NCI-H2081 (cell line): ENCODE results near the gene RNPEP.
"Not testable (repeated sequence)": the region's sequence is repeated elsewhere in the genome, so short reads cannot be mapped to it uniquely, and the experiment has no call there.

ENCODE experiments used
- DNase-seq, 2 experiments: peaks; one replicate each; lab custom pipeline; 2025; lab: John Stamatoyannopoulos, UW

RNPEP gene, protein sequence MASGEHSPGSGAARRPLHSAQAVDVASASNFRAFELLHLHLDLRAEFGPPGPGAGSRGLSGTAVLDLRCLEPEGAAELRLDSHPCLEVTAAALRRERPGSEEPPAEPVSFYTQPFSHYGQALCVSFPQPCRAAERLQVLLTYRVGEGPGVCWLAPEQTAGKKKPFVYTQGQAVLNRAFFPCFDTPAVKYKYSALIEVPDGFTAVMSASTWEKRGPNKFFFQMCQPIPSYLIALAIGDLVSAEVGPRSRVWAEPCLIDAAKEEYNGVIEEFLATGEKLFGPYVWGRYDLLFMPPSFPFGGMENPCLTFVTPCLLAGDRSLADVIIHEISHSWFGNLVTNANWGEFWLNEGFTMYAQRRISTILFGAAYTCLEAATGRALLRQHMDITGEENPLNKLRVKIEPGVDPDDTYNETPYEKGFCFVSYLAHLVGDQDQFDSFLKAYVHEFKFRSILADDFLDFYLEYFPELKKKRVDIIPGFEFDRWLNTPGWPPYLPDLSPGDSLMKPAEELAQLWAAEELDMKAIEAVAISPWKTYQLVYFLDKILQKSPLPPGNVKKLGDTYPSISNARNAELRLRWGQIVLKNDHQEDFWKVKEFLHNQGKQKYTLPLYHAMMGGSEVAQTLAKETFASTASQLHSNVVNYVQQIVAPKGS

DNA sequence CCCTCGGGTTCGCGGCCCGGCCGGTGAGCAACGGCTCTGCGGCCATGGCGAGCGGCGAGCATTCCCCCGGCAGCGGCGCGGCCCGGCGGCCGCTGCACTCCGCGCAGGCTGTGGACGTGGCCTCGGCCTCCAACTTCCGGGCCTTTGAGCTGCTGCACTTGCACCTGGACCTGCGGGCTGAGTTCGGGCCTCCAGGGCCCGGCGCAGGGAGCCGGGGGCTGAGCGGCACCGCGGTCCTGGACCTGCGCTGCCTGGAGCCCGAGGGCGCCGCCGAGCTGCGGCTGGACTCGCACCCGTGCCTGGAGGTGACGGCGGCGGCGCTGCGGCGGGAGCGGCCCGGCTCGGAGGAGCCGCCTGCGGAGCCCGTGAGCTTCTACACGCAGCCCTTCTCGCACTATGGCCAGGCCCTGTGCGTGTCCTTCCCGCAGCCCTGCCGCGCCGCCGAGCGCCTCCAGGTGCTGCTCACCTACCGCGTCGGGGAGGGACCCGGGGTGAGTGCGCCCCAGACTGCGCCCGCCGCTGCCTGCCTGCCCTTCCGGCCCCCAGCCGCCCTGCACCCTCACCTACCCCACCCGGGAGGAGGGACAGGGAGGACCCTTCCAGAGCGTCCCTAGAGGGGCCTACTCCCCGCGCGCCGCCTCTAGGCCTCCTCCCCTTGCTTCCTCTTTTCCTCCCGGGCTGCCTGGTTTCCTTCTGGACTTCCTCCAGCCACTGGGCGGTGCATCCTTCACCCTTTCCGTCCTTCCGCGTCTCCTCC, at the start of gene RNPEP:
TSS of gene RNPEP (plus strand) at position 26 of the 757 bp plus-strand sequence. CDS start at position 45, 19 bp downstream.
- peak; percentile 53 to 86 for DNase-seq

DNA sequence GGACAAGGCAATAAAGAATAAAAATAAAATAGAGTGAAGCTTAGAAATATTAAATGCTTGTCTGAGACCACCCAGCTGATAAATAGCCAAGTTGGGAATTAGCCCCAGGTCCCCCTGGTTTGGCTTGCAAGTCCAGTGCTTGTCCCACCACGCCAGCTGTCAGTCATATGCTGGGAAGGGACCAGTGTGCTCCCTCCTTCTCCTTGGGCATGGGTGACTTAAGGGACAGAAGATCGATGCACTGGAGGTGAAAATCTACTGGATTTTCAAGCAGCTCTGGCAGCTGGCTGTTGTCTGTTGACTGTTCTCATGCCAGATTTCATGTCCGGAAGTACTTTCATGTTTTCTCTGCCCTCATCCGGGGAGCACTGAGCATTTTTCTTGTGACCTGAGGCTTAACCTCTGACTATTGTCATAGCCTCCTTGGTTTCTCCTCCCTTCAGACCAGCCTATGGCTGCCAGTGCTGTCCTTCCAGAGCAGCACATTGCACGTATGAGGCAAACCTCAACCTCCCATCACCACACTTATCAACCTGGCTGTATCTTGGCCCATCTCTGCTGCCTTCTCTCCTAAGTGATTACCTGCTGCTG, 48.5 kb upstream of the RNPEP start:
- DNase-seq: no peak

DNA sequence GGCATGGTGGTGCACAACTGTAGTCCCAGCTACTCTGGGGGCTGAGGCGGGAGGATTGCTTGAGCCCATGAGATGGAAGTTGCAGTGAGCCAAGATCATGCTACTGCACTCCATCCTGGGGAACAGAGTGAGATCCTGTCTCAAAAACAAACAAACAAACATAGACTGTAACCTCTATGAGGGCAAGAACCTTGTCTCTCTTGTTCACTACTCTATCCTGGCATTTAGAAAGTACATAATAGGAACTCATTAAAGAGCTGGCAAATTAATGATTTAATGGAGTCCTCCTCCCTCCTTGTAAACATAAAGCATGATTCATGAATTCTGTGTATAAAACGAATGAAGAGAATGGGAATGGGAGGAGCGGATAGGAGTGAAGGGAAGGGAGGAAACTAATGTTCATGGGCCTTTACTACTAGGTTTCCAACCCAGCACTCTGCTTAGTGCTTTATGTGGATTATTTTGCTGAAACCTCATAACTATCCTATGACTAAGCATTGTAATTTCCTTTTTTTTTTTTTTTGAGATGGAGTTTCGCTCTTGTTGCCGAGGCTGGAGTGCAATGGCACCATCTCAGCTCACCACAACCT, 44.7 kb upstream of the RNPEP start:
- no peak for DNase-seq

DNA sequence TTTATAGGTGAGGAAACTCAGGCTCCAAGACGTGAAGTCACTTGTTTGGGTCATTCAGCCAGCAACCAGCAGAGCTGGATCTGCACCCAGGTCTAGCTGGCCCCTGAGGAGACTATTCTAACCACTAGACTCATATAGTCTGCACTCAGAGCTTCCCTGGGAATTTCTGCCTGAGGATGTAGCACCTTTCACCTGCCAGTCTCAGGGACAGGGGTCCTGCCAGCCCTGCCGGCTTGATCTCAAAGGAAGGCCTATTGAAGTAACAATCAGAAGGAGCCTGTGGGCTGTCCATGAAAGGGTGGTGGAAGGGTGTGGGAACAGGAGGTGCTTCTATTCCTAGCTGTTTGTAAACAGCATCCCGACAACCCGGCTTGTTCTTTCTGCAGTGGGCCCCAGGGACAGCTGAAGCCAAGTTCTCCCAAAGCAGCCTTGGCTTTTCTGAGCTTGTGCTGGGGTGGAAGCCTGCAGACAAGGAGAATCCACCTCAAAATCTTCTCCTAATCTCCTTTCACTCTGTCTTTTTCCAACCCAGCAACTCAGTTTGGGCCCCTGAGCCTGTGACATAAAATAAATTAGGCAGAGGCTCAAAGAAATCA, 43.9 kb upstream of the RNPEP start:
- no peak for DNase-seq

DNA sequence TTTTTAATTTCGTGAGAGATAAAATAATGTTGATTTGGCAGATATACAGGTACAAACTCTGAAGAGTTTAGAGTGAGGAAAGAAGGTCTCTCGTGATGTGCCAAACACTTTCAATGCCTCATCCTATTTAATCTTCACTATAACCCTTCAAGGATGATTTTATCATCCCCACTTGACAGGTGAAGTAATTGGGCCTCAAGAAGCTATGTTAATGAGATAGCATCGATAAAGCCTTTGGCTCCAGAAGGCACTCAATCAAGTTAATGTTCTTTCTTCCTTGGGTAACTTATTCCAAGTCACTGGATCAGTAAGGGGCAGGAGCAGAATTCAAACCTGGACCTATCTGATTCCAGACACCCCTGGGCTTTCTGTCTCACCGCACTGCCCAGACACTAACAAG, 43.3 kb upstream of the RNPEP start:
- DNase-seq: no peak

DNA sequence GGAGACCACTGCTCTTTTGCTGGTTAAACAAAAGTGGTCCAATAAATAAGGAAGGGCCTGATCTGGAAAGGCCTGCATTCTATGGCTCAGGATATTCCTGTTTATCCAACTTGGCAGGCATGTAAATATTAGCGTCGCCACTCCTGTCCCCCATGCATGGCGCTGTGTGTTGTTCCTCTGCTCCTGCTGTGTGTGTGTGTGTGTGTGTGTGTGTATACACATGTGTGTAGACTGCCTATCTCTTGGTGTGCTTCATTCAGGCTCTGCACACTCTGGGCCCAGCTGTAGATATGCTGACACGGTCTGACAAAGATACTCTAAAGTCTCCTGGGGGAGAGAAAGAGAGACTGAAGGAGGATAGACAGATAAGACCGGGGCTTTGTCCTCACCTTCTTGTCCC, 42.9 kb upstream of the RNPEP start:
- DNase-seq: no peak

DNA sequence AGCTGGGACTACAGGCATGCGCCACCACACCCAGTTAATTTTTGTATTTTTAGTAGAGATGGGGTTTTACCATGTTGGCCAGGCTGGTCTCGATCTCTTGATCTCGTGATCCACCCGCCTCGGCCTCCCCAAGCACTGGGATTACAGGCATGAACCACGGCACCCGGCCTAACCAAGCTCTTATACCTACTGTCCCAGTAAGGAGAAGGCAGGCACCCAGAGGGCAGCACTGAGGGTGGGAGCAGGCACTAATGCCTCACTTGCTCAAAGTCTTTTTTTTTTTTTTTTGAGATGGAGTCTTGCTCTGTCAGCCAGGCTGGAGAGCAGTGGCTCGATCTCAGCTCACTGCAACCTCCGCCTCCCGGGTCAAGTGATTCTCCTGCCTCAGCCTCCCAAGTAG, 42.1 kb upstream of the RNPEP start:
- DNase-seq: not testable (repeated sequence)

DNA sequence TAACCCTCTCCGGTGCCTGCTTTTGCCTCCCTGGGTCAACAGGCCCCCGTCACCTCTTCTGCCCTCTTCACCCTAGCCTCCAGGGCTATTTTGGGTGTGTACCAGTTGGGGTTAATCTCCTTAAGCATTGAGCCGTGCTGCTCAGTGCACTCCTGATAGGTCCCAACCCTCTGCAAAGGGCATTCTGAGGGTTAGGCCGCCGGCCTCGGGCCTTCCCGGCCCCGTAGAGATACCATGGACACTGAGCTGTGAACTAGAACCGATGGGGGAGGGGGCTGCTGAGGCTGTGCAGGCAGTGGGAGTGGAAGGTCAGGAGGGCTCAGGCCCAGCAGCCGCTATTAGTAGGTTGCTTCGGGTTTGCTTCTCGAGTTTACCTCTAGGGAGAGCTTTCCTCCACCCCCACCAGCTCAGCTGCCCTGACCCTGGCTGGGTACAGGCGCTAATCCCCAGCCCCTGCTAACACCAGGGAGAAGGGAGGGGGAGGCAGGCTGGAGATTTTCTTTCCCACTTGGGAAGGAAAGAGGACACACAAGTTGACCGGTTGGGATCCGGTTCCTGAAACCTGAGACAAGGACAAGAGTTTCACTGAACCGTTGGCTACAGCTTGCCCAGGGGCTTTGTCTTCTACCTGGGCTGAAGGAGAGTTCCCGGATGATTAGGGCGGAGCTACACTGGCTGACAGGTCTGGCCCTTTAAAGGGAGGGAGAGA, 40.9 kb upstream of the RNPEP start:
- DNase-seq: no peak

DNA sequence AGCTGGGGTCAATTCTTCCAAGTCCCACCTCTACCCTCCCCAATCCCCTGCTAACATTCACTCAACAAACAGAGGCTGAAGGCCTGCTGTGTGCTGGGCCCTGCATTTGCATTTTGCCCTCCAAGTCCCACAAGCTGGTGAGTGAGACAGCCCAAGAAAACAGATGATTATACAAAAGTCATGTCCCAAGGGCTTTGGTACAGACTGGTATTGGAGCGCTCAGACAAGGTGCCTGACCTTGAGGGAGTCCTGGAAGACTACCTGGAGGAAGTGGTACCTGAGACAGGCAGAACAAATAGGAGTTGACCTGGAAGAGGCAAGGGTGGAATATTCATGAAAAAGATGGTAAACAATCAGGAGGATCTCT, 40.3 kb upstream of the RNPEP start:
- DNase-seq: no peak

DNA sequence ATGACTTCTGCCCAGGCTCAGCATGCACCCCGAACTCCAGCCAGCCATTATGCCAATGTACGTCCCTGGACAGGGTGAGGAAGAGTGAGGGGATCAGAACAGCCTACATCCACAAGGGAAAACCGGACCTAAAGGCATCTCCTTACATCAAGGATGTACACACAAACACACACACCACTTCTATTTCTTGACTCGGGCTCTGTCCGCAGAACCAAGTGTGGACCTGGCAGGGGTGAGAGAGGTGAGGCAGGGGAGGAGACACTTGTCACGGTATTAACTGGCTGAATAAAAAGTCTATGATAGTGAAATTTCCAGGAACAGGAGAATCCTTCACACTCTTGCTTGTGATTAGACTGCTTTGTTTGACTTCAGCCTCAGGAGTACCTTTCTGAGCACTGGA, 38.4 kb upstream of the RNPEP start:
- DNase-seq: no peak

DNA sequence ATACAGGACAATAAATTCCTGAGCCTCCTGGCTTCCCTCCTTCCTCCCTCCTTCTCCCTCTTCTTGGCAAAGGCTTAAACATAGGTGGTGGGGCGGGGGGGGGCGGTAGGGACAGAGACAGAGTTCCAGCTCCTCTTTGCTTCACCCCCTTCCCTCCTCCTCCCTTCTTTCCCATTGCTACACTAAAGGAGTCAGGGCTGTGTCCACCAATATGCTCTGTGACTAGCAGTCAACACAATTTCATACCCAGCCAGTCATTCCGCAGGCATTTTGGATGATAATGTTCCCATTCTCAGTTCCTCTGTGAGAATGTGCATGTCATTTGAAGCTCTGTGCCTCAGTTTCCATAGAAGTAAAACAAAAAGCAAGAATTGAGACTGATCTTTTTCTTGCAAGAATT, 37.8 kb upstream of the RNPEP start:
- DNase-seq: no peak

DNA sequence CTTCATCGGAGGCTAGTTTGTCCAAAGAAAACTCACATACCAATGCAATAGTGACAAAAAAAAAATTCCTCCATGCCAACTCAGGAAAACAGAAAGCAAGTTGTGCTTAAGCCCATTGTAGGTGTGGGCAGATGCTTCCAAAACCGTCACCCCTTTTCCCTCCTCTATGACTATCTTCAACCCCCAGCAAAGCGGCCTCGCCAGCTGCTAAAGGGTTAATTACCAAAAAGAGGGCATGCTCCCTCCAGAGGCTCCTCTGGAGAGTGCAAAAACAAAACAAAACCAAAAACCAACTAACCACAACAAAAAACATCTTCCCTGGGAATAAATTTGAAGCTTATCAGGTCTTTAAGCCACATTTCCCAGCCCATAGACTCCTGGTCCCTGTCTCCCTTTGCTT, 37.3 kb upstream of the RNPEP start:
- DNase-seq: no peak

DNA sequence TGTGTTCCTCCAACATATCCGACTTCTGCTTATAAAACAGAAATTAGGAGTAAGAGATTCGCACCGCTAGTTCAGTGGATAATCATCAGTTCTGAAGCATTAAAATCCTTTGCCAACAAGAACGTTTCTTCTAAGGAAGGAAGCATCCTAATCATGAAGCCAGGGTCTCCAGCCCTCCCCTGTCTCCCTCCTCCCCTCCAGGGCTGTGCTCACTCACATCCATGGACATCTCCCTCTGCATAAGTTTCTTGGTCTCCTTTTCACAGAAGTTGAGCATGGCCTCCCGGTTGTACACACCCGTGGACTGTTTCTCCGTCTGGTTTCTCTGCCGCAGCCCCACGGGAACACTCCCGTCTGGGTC, 36.6 kb upstream of the RNPEP start:
- no peak for DNase-seq

DNA sequence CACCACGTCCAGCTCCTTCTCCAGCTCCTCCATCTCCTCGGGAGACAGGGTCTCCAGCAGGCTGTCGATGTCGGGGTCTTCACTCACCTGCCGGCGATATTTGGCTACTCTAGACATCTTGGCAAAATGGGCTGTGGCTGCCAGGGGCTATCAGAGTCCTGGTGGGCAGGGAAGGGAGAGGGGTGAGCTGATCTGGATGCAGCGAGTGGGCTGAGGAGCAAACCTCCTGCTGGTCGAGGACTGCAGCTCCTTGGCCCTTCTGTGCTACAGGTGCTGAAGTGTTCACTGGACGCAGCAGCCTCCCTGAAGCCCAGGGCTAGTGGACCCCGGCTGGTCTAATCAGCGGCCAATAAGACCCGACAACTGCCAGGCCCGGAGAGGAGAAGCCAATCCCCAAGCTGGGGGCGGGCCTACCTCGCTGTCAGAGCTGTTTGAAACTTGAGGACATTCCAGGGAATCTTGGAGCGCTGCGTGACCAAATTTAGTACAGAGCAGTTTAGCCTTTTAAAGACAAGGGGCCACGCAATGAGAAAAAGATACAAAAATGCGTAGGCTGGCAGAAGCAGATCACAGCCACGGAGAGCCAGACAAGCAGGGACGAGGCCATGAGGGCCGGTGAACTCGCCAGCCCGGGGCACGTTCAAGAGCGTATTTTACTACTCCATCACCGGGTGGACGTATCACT, 36.1 kb upstream of the RNPEP start, which contains the start of gene LMOD1:
TSS of gene LMOD1 (minus strand) at position 325 of the 685 bp plus-strand sequence. CDS start at position 117, 208 bp downstream.
- DNase-seq: no peak

DNA sequence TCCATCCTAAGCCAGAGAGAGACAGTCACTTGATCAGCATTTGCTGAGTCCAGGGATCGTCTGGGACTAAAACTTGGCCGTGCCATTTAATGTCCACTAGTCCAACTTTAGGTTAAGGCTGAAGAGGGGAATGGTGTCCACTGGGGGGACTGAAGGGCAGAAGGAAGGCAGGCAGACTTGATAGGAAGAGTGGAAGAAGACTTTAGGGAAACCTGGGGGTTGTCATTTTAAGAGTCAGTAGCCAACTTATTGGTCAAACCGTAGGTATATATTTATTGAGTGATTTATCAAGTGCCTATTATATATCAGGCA, 34.8 kb upstream of the RNPEP start:
- DNase-seq: no peak

DNA sequence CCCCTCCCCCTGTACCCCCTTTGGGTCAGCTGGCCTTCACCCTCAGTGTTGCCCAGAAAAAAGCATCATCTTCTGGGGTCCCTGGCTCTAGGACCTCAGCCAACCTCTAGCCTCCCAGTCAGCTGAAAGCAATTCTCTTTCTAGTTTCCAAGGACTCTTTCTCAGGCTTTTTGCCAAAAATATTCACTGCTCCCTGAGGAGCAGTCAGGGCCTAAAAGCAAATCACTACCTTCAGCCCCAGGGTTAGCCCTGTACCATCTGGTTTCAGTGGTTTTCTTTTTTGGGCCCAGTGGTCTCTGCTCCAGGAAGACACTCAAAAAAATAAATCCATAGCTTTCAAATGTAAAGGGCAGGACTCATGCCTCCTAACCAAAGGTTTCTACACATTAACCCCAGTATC, 33.0 kb upstream of the RNPEP start:
- no peak for DNase-seq

DNA sequence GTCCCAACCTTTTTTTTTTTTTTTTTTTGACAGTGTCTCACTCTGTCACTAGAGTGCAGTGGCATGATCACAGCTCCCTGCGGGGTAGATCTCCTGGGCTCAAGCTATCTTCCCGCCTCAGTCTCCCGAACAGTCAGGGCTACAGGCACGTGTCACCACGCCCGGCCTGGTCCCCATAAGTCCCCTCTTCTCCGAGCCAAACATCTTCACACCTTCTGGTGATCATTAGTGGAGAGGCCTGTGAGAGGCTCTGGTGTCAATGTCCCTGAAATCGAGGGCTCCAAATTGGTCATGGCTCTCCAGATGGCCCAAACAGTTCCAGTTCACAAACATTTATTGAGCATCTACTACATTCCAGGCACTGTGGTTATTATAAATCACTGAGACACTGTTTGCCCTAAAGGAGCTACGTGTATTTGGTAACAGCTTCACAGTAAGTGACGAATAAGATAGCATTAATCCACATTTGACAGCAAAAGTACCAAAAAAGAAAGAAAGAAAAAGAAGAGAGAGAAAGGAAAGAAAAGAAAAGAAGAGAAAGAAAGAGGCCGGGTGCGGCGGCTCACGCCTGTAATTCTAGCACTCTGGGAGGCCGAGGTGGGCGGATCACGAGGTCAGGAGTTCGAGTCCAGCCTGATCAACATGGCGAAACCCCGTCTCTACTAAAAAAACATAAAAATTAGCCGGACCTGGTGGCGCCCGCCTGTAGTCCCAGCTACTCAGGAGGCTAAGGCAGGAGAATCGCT, 28.0 kb upstream of the RNPEP start:
- no peak for DNase-seq

DNA sequence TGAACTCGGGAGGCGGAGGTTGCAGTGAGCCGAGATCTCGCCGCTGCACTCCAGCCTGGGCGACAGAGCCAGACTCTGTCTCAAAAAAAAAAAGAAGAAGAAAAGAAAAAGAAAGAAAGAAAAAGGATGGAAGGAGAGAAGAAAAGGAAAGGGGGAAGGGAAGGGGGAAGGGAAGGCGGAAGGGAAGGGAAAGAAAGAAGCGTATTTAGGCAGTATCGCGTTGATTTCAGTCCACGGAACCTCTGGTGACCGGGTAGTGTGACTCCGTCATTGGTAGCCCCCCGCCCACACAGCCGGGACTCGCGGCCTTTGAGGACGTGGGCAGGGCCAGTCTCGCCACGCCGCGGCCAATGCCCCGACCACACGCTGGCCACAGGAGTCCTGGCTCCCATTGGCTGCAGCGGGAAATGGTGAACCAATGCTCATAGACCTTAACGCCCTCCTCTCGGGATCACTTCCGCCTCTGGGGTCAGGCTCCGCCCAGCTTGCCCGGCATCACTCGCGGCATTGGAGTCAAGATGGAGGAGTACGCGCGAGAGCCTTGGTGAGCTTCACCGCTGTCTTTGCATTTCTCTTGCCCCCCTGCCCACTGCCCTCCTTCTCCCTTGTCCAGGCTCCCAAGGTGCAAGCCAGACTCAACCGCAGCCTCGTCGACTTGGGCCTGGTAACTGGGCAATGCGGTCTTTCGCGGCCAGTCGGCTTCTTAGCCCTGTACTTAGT, 27.3 kb upstream of the RNPEP start, which contains the start of gene TIMM17A:
TSS of gene TIMM17A (plus strand) at position 495 of the 720 bp plus-strand sequence. CDS start at position 519, 24 bp downstream.
- DNase-seq: peak; percentile 98 to 99

DNA sequence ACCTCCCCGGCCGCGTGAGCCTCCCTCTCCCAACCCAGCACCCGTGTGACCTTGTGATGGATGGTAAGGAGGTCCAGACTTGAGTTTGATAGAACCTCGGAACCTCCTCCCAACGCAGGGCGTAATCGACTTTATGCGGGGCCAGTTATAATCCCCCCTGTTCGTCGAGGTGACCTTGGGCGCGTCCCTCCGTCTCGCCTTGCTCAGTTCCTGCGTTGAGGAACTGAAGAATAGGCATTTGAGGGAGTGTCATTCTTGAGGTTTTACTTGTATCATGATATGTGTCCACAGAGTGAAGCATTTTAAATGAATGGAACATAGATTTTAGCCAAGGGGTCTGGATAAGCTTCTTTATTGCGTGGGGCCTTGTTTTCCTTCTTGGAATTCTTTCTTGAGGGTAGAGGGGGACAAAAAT, 26.7 kb upstream of the RNPEP start:
- DNase-seq: no peak
